ENCODE measurements around the gene SYNRG. TPM values are rescaled to one million over a fixed set of nuclear protein-coding genes. Genes with fewer than 3 reads are reported as not detected.

Gene SYNRG
- total and polyA plus RNA-seq, 2 of the 13 experiments (the other 11 are each of a cell fraction or from before 2014, with no cell fraction given) = 7.3 to 8.7 TPM

DNA sequence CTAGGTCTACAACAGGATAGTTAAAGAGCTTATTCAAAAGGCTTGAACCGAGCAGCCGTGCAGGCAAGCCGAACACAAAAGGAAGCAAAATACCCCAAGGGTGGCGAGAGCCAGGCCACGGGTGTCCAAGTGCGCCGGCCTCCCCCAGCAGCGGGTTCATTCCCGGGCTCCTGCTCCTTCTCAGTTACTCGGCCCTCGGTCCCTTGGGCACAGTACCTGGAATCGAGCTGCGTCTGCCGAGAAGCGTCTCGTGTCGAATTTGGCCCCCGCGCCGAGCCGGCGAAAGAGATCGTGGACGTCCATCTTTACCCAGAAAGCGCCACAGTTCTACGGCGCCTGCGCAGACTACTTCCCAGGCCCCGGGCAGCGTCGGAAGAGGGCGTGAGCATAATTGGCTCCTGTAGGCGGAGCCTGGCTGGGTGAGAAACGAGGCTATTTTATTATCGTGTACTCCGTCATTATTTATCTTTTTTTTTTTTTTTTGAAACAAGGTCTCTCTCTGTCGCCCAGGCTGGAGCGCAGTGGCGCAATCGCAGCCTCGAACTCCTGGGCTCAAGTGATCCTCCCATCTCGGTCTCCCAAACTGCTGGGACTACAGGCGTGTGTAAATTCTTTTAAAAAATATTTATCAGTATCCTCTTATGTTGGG is 34.0 kb upstream of the SYNRG start, which contains the start of gene DDX52 (continued):
- TF ChIP-seq ZNF180 (CRISPR knock-in tag; IDR thresholded peaks at IDR 0.05; ENCODE audit: borderline replicate concordance, low read depth) = 0 out of 2 replicates have a peak, but pooled peaks have one; percentile 30
- TF ChIP-seq NR2C2 (CRISPR knock-in tag; IDR thresholded peaks at IDR 0.05; ENCODE audit: borderline replicate concordance) = no peak
- peak; percentile 29; the same call in 1 of the 2 replicates for TF ChIP-seq PITX1 (CRISPR knock-in tag; IDR thresholded peaks at IDR 0.05)
- no peak for TF ChIP-seq ZNF703 (CRISPR knock-in tag; IDR thresholded peaks at IDR 0.05; ENCODE audit: borderline replicate concordance)
- TF ChIP-seq ZNF563 (CRISPR knock-in tag; IDR thresholded peaks at IDR 0.05) = 0 out of 2 replicates have a peak, but pooled peaks have one; percentile 43
- no peak for TF ChIP-seq BRD4 (CRISPR knock-in tag; IDR thresholded peaks at IDR 0.05)
- no peak for TF ChIP-seq RARG (CRISPR knock-in tag; IDR thresholded peaks at IDR 0.05; ENCODE audit: low read depth)
- peak; percentile 11; the same call in 1 of the 2 replicates for TF ChIP-seq ETV5 (CRISPR knock-in tag; IDR thresholded peaks at IDR 0.05; ENCODE audit: borderline replicate concordance)
- peak; percentile 58; the same call in 1 of the 2 replicates for TF ChIP-seq MYC (CRISPR knock-in tag; IDR thresholded peaks at IDR 0.05; ENCODE audit: borderline replicate concordance)
- TF ChIP-seq CAMTA2 (CRISPR knock-in tag; IDR thresholded peaks at IDR 0.05; ENCODE audit: borderline replicate concordance) = no peak
- TF ChIP-seq, protein P1, sequence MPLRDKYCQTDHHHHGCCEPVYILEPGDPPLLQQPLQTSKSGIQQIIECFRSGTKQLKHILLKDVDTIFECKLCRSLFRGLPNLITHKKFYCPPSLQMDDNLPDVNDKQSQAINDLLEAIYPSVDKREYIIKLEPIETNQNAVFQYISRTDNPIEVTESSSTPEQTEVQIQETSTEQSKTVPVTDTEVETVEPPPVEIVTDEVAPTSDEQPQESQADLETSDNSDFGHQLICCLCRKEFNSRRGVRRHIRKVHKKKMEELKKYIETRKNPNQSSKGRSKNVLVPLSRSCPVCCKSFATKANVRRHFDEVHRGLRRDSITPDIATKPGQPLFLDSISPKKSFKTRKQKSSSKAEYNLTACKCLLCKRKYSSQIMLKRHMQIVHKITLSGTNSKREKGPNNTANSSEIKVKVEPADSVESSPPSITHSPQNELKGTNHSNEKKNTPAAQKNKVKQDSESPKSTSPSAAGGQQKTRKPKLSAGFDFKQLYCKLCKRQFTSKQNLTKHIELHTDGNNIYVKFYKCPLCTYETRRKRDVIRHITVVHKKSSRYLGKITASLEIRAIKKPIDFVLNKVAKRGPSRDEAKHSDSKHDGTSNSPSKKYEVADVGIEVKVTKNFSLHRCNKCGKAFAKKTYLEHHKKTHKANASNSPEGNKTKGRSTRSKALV (CRISPR knock-in tag; IDR thresholded peaks at IDR 0.05) = no peak
- TF ChIP-seq MEF2D (CRISPR knock-in tag; IDR thresholded peaks at IDR 0.05) = peak; percentile 67; the same call in 1 of the 2 replicates
- TF ChIP-seq, protein P2, sequence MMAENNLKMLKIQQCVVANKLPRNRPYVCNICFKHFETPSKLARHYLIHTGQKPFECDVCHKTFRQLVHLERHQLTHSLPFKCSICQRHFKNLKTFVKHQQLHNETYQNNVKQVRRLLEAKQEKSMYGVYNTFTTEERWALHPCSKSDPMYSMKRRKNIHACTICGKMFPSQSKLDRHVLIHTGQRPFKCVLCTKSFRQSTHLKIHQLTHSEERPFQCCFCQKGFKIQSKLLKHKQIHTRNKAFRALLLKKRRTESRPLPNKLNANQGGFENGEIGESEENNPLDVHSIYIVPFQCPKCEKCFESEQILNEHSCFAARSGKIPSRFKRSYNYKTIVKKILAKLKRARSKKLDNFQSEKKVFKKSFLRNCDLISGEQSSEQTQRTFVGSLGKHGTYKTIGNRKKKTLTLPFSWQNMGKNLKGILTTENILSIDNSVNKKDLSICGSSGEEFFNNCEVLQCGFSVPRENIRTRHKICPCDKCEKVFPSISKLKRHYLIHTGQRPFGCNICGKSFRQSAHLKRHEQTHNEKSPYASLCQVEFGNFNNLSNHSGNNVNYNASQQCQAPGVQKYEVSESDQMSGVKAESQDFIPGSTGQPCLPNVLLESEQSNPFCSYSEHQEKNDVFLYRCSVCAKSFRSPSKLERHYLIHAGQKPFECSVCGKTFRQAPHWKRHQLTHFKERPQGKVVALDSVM (CRISPR knock-in tag; IDR thresholded peaks at IDR 0.05) = peak; percentile 99
- TF ChIP-seq ETV6 (CRISPR knock-in tag; conservative IDR thresholded peaks at IDR 0.05) = 0 out of 2 replicates have a peak, but pooled peaks have one; percentile 33
- TF ChIP-seq, protein P3, sequence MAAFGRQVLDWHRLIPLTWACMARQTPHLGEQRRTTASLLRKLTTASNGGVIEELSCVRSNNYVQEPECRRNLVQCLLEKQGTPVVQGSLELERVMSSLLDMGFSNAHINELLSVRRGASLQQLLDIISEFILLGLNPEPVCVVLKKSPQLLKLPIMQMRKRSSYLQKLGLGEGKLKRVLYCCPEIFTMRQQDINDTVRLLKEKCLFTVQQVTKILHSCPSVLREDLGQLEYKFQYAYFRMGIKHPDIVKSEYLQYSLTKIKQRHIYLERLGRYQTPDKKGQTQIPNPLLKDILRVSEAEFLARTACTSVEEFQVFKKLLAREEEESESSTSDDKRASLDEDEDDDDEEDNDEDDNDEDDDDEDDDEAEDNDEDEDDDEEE (CRISPR knock-in tag; IDR thresholded peaks at IDR 0.05) = 0 out of 2 replicates have a peak, but pooled peaks have one; percentile 39
- TF ChIP-seq CCAR2 (optimal IDR thresholded peaks at IDR 0.05; ENCODE audit: low read depth, low read length) = no peak
- TF ChIP-seq SMC3 (IDR thresholded peaks at IDR 0.05; ENCODE audit: low read length) = no peak
- TF ChIP-seq, protein P4, sequence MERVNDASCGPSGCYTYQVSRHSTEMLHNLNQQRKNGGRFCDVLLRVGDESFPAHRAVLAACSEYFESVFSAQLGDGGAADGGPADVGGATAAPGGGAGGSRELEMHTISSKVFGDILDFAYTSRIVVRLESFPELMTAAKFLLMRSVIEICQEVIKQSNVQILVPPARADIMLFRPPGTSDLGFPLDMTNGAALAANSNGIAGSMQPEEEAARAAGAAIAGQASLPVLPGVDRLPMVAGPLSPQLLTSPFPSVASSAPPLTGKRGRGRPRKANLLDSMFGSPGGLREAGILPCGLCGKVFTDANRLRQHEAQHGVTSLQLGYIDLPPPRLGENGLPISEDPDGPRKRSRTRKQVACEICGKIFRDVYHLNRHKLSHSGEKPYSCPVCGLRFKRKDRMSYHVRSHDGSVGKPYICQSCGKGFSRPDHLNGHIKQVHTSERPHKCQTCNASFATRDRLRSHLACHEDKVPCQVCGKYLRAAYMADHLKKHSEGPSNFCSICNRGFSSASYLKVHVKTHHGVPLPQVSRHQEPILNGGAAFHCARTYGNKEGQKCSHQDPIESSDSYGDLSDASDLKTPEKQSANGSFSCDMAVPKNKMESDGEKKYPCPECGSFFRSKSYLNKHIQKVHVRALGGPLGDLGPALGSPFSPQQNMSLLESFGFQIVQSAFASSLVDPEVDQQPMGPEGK (CRISPR knock-in tag; IDR thresholded peaks at IDR 0.05) = peak; percentile 34; the same call in 1 of the 2 replicates
- TF ChIP-seq FOXO1 (CRISPR knock-in tag; IDR thresholded peaks at IDR 0.05) = no peak
- TF ChIP-seq NR2F6 (IDR thresholded peaks at IDR 0.05) = no peak
- no peak for TF ChIP-seq NR2F6 (CRISPR knock-in tag; IDR thresholded peaks at IDR 0.05)

All from HepG2 (cell line).